Lower leg skin (tissue), 3 donors: ENCODE data around the gene IL15.

Experiments used
- CTCF ChIP-seq, 3 donors: fragments of 450-650 bp; IDR thresholded peaks; one replicate each; pipeline ENCODE4 v1.5.1; 2016; ENCODE audit warnings: antibody characterized with exemption in 3 of 3, mild to moderate bottlenecking in 3 of 3, moderate library complexity in 2 of 3
- POLR2A ChIP-seq, 2 donors: fragments of 450-650 bp; IDR thresholded peaks; one replicate each; pipeline ENCODE4 v1.6.1; 2016 to 2017; ENCODE audit warnings: antibody characterized with exemption in 2 of 2, mild to moderate bottlenecking in 1 of 2, moderate library complexity in 1 of 2

GRCh38 chr4:141772838-141773237 is 136.5 kb downstream of the IL15 start:
- TF ChIP-seq POLR2A (IDR thresholded peaks at IDR 0.05) (no peak), CTCF (IDR thresholded peaks at IDR 0.05) (no peak)
